Endothelial cell of umbilical vein (primary cell): Measurements from ENCODE around the gene EEA1. TPM values are rescaled to one million over a fixed set of nuclear protein-coding genes. Genes with fewer than 3 reads are reported as not detected.

Experiments used
- BruUV-seq: library from RNA; stranded (reverse); fragments of 400-500 nt; replicated peaks from 2 replicates; lab custom pipeline; 2021; lab: Mats Ljungman, UMichigan
- CTCF ChIA-PET: fragments of 300-600, 350-600 bp; sonication (Branson Sonifier 250); formaldehyde crosslinking; loops from one replicate; lab custom pipeline; 2021; ENCODE audit warnings: antibody characterized with exemption, inconsistent platforms; lab: Charles Lee
- POLR2A ChIA-PET: fragments of 300-600, 350-600 bp; sonication (Branson Sonifier 250); formaldehyde crosslinking; loops from one replicate; lab custom pipeline; 2021; ENCODE audit warnings: antibody characterized with exemption, inconsistent platforms; lab: Charles Lee
- DNase-seq: peaks from one replicate; pipeline ENCODE4 v3.0.0-alpha.2; 2011; ENCODE audit warnings: low read depth, low spot score
- FAIRE-seq: peaks from 2 replicates; lab custom pipeline; 2011; peaks lifted over from hg19 to GRCh38; lab: Jason Lieb, UNC
- H2AFZ ChIP-seq: 2 replicates; pipeline ENCODE4 v1.6.0; 2012; ENCODE audit warnings: low read depth, low read length, control low read depth, inconsistent platforms
- H3K27ac ChIP-seq: 2 replicates; pipeline ENCODE4 v1.5.1; 2011; ENCODE audit warnings: low read depth, mild to moderate bottlenecking, control low read depth, low read length, moderate library complexity; ENCODE audit not compliant: insufficient read depth
- H3K27me3 ChIP-seq, 2 experiments: 2 replicates each; pipeline versions ENCODE4 v1.6.0 to v1.6.1; 2011; ENCODE audit warnings: low read length in 2 of 2, mixed read lengths in 1 of 2; ENCODE audit not compliant: control insufficient read depth in 2 of 2, insufficient read depth in 2 of 2
- H3K36me3 ChIP-seq, 2 experiments: 2 replicates in 1 of 2; 3 replicates in 1 of 2; pipeline ENCODE4 v1.5.1; 2011; ENCODE audit warnings: low read length in 2 of 2, mild to moderate bottlenecking in 1 of 2, moderate library complexity in 1 of 2; ENCODE audit not compliant: control insufficient read depth in 2 of 2, insufficient read depth in 2 of 2; ENCODE audit errors: extremely low read depth in 1 of 2
- H3K4me1 ChIP-seq: 3 replicates; pipeline ENCODE4 v1.5.1; 2011; ENCODE audit warnings: mild to moderate bottlenecking, low read length; ENCODE audit not compliant: control insufficient read depth, insufficient read depth; ENCODE audit errors: extremely low read depth
- H3K4me2 ChIP-seq: 2 replicates; pipeline ENCODE4 v1.6.1; 2011; ENCODE audit warnings: low read length, control low read depth, mixed read lengths; ENCODE audit not compliant: insufficient read depth
- H3K4me3 ChIP-seq, 3 experiments: fragments of 200-600 bp in 1 of 3; sonication (generic), shearing (Covaris generic) in 1 of 3; replicated peaks in 1 of 3; 2 replicates each; pipeline ENCODE4 v1.5.1; 2011 to 2016; ENCODE audit warnings: control low read depth in 3 of 3, low read length in 3 of 3, mild to moderate bottlenecking in 2 of 3, inconsistent platforms in 1 of 3, low read depth in 1 of 3, moderate library complexity in 1 of 3; ENCODE audit not compliant: insufficient read depth in 1 of 3
- H3K79me2 ChIP-seq: 2 replicates; pipeline ENCODE4 v1.6.0; 2012; ENCODE audit warnings: low read length, inconsistent platforms; ENCODE audit not compliant: control insufficient read depth, insufficient read depth
- H3K9ac ChIP-seq: replicated peaks from 2 replicates; pipeline ENCODE3; 2011; ENCODE audit warnings: low read length, control low read depth; ENCODE audit not compliant: insufficient read depth; ENCODE audit errors: extremely low read depth
- H3K9me1 ChIP-seq: replicated peaks from 3 replicates; pipeline ENCODE4 v1.6.0; 2011; ENCODE audit warnings: mild to moderate bottlenecking, low read length; ENCODE audit not compliant: control insufficient read depth, insufficient read depth; ENCODE audit errors: extremely low read depth
- H3K9me3 ChIP-seq: replicated peaks from 2 replicates; pipeline ENCODE4 v1.5.1; 2012; ENCODE audit warnings: low read length, inconsistent platforms; ENCODE audit not compliant: control insufficient read depth, insufficient read depth
- H4K20me1 ChIP-seq: replicated peaks from 2 replicates; pipeline ENCODE3; 2011; ENCODE audit warnings: mild to moderate bottlenecking, low read length; ENCODE audit not compliant: control insufficient read depth, insufficient read depth; ENCODE audit errors: extremely low read depth
- CTCF ChIP-seq, 2 donors: IDR thresholded peaks; 1 replicate in 1 of 2; 2 replicates in 1 of 2; pipeline ENCODE4 v1.5.1; 2011; ENCODE audit warnings: low read length in 2 of 2, mild to moderate bottlenecking in 2 of 2, moderate library complexity in 2 of 2, control low read depth in 1 of 2, inconsistent platforms in 1 of 2, low read depth in 1 of 2; ENCODE audit not compliant: insufficient read depth in 1 of 2; ENCODE audit errors: extremely low read depth in 1 of 2
- EZH2 ChIP-seq: IDR thresholded peaks from 2 replicates; pipeline ENCODE4 v1.6.1; 2012; ENCODE audit warnings: borderline replicate concordance, low read depth, mild to moderate bottlenecking, moderate library complexity, low read length, inconsistent platforms; ENCODE audit not compliant: severe bottlenecking
- FOS ChIP-seq: IDR thresholded peaks from 2 replicates; pipeline ENCODE4 v1.6.1; 2011; ENCODE audit warnings: mild to moderate bottlenecking, low read length, moderate library complexity, borderline replicate concordance; ENCODE audit not compliant: insufficient read depth
- GATA2 ChIP-seq: IDR thresholded peaks from 2 replicates; pipeline ENCODE4 v1.7.0; 2011; ENCODE audit warnings: low read depth, mild to moderate bottlenecking, moderate library complexity, mixed read lengths, low read length; ENCODE audit not compliant: insufficient read length, insufficient read depth
- JUN ChIP-seq: IDR thresholded peaks from 2 replicates; pipeline ENCODE4 v1.6.1; 2011; ENCODE audit warnings: borderline replicate concordance, low read depth; ENCODE audit not compliant: insufficient read length, insufficient read depth
- MAX ChIP-seq: IDR thresholded peaks from 2 replicates; pipeline ENCODE4 v1.6.1; 2011; ENCODE audit not compliant: insufficient read depth, insufficient read length
- MYC ChIP-seq: IDR thresholded peaks from one replicate; pipeline ENCODE4 v1.6.1; 2011; ENCODE audit warnings: mild to moderate bottlenecking, low read depth, low read length
- POLR2A ChIP-seq: IDR thresholded peaks from 2 replicates; pipeline ENCODE4 v1.6.1; 2012; ENCODE audit warnings: low read depth, mild to moderate bottlenecking, control low read depth, low read length
- POLR2AphosphoS5 ChIP-seq: IDR thresholded peaks from 2 replicates; pipeline ENCODE4 v1.6.1; 2012; ENCODE audit warnings: low read depth, mild to moderate bottlenecking, control low read depth, low read length, moderate library complexity; ENCODE audit not compliant: insufficient read depth
- dilution Hi-C: fragments of 300-500 bp; cut with MboI; formaldehyde crosslinking; loops from one replicate; pipeline ENCODE4 v1.15.0; 2019; ENCODE audit warnings: low sequenced_read_pairs; ENCODE audit not compliant: extremely low pct_ligation_motif_present
- intact Hi-C: fragments of 100-400 bp; cut with micrococcal nuclease; formaldehyde crosslinking; loops from one replicate; pipeline ENCODE4 v1.10.0; 2022
- polyA plus RNA-seq, 4 experiments: library from polyadenylated mRNA; depleted of rRNA in 3 of 4; stranded (reverse) in 3 of 4; unstranded in 1 of 4; fragments of >200 nt; gene quantifications; 2 replicates each; pipeline versions ENCODE4 v1.2.1 to v1.2.3, GENCODE V29; 2011 to 2012; ENCODE audit warnings: missing spikeins in 1 of 4
- total RNA-seq: library from RNA; stranded (reverse); gene quantifications from 2 replicates; pipeline ENCODE4 v1.2.3, GENCODE V29; 2021

The EEA1 gene
- total and polyA plus RNA-seq, 2 donors (not counting 3 experiments of a cell fraction or from before 2014, with no cell fraction given) = 2.6 to 38.8 TPM

- BruUV-seq = no TSS peak
- CTCF ChIA-PET = interaction anchor here (0.6 to 3.9 kb wide), 6 partner anchors 10 to 560 kb away, joined by 3 to 12 read pairs (median 5); no protein-coding TSS in a partner anchor
Measured at GRCh38 chr12:92859650-92860386, 69.3 kb downstream of the EEA1 start.

More at GRCh38 chr12:92859650-92860386, 69.3 kb downstream of the EEA1 start:
- Histone ChIP-seq H4K20me1 (no peaks in the 10 kb centered on the region), H3K27ac (no peak overlapping the region), H3K79me2 (peaks cover 4% of the 10 kb centered on the region), H3K9me3 (no peaks in the 10 kb centered on the region), H3K36me3 (peaks cover 3 to 9% of the 10 kb centered on the region in 2 experiments), H3K4me3 (no peak overlapping the region), H3K9ac (no peak overlapping the region), H3K9me1 (no peaks in the 10 kb centered on the region), H3K27me3 (no peaks in the 10 kb centered on the region), H3K4me2 (no peak overlapping the region), H2AFZ (no peak overlapping the region), H3K4me1 (no peaks in the 10 kb centered on the region)
- TF ChIP-seq POLR2AphosphoS5 = no peak
- no peak for TF ChIP-seq POLR2A
- no peak for TF ChIP-seq JUN
- no peak for TF ChIP-seq GATA2
- no peak for TF ChIP-seq FOS
- TF ChIP-seq MAX = no peak
- TF ChIP-seq CTCF (IDR thresholded peaks at IDR 0.05; ENCODE audit: extremely low read depth in 1 of 2, insufficient read depth in 1 of 2, low read depth in 1 of 2, low read length in 2 of 2) = no peak
- no peak for TF ChIP-seq EZH2
- TF ChIP-seq MYC = no peak
- intact Hi-C loops (no loop called here), dilution Hi-C loops (no loop called here)
- no peak for FAIRE-seq
- POLR2A ChIA-PET = no interaction called here
- no peak for DNase-seq
